Measurements from ENCODE around the gene RPL5. TPM values are rescaled to one million over a fixed set of nuclear protein-coding genes. Genes with fewer than 3 reads are reported as not detected.

The RPL5 gene
- total and polyA plus RNA-seq, 2 of the 8 experiments (the other 6 are each of a cell fraction or from before 2014, with no cell fraction given), result 1,506 to 2,034 TPM

GRCh38 chr1:92820024-92820423 is 11.8 kb upstream of the RPL5 start:
- H3K79me2 ChIP-seq (ENCODE audit: control insufficient read depth in 1 of 2, insufficient read depth in 2 of 2, low read length in 2 of 2), result no peaks in the 10 kb centered on the region
- no peaks in the 10 kb centered on the region for H3K9me3 ChIP-seq (ENCODE audit: insufficient read depth in 2 of 2, low read depth in 1 of 2, low read length in 1 of 2)
- no peak overlapping the region for H3K56ac ChIP-seq (replicated peaks; ENCODE audit: insufficient read length, low read depth, low read length)
- H2BK20ac ChIP-seq (ENCODE audit: low read length), result no peak overlapping the region
- H3K27ac ChIP-seq (ENCODE audit: low read depth, low read length), result no peak overlapping the region
- H3K18ac ChIP-seq (ENCODE audit: extremely low read depth, low read length), result no peak overlapping the region
- H3K4me1 ChIP-seq (replicated peaks in 1 of 4; ENCODE audit: control insufficient read depth in 3 of 4, insufficient read depth in 4 of 4, low read length in 3 of 4), result no peaks in the 10 kb centered on the region
- no peak overlapping the region for H3K23ac ChIP-seq (ENCODE audit: insufficient read length)
- H2AFZ ChIP-seq (ENCODE audit: low read length), result no peak overlapping the region
- no peaks in the 10 kb centered on the region for H3K23me2 ChIP-seq (ENCODE audit: low read depth, low read length)
- WGBS, 2 experiments (ENCODE audit: extremely low coverage in 1 of 2, insufficient coverage in 1 of 2, insufficient read length in 1 of 2, insufficient replicate concordance in 2 of 2, low coverage in 1 of 2, low lambda C conversion rate in 2 of 2, missing lambda C conversion rate in 1 of 2), result 90% methylated on average over 3 of the region's 3 CpGs; no CpG with 5 or more reads in 1 of the 2 experiments
- no peak overlapping the region for H2BK5ac ChIP-seq (ENCODE audit: low read depth, low read length)
- H3K36me3 ChIP-seq (ENCODE audit: control insufficient read depth in 2 of 4, insufficient read depth in 4 of 4, low read length in 3 of 4), result no peaks in the 10 kb centered on the region
- no peaks in the 10 kb centered on the region for H3K79me1 ChIP-seq (ENCODE audit: low read depth, low read length)
- no peaks in the 10 kb centered on the region for H4K20me1 ChIP-seq (replicated peaks in 1 of 2; ENCODE audit: control insufficient read depth in 1 of 2, insufficient read depth in 2 of 2, low read length in 2 of 2)
- H3K9ac ChIP-seq (replicated peaks in 1 of 4; ENCODE audit: extremely low read depth in 1 of 4, low read depth in 3 of 4, low read length in 3 of 4), result no peak overlapping the region
- POLR2A ChIA-PET (ENCODE audit: partially characterized antibody), result interaction anchor here (0.8 to 2.0 kb wide), 3 partner anchors 8 to 23 kb away, joined by 3 to 17 read pairs (median 6); partner anchors contain the start of gene RPL5
- no peak overlapping the region for H4K5ac ChIP-seq (ENCODE audit: insufficient read length, low read depth, low read length)
- no peak overlapping the region for H3K4me2 ChIP-seq (ENCODE audit: insufficient read depth in 1 of 2, low read depth in 2 of 2, low read length in 2 of 2)
- no peak overlapping the region for H2BK15ac ChIP-seq (ENCODE audit: low read length)
- no peak overlapping the region for H3K4ac ChIP-seq (replicated peaks; ENCODE audit: insufficient read length, low read depth, low read length)
- CTCF ChIA-PET (ENCODE audit: partially characterized antibody), result interaction anchor here (0.6 to 6.1 kb wide), 12 partner anchors 8 to 410 kb away, joined by 3 to 86 read pairs (median 3); partner anchors contain the start of genes EVI5 and RPL5
- H3K4me3 ChIP-seq (ENCODE audit: extremely low read depth in 1 of 4, insufficient read depth in 2 of 4, low read depth in 3 of 4, low read length in 4 of 4), result no peak overlapping the region
- H4K8ac ChIP-seq (ENCODE audit: extremely low read depth, insufficient read depth, low read length), result no peak overlapping the region
- H2BK120ac ChIP-seq (replicated peaks; ENCODE audit: low read depth, low read length), result no peak overlapping the region
- no peak overlapping the region for H4K91ac ChIP-seq (replicated peaks; ENCODE audit: insufficient read length, low read length)
- TF ChIP-seq GTF2F1 (IDR thresholded peaks at IDR 0.05; ENCODE audit: borderline replicate concordance, low read depth, low read length), result no peak
- no peak for TF ChIP-seq BACH1 (IDR thresholded peaks at IDR 0.05; ENCODE audit: low read length)
- TF ChIP-seq CTBP2 (IDR thresholded peaks at IDR 0.05; ENCODE audit: borderline replicate concordance, insufficient read depth, insufficient read length, low read length), result no peak
- no peak for TF ChIP-seq ATF2 (IDR thresholded peaks at IDR 0.05; ENCODE audit: low read length)
- no peak for TF ChIP-seq SP1 (IDR thresholded peaks at IDR 0.05; ENCODE audit: low read depth, low read length)
- TF ChIP-seq, protein P1, sequence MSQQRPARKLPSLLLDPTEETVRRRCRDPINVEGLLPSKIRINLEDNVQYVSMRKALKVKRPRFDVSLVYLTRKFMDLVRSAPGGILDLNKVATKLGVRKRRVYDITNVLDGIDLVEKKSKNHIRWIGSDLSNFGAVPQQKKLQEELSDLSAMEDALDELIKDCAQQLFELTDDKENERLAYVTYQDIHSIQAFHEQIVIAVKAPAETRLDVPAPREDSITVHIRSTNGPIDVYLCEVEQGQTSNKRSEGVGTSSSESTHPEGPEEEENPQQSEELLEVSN (IDR thresholded peaks at IDR 0.05), result no peak
- H3K14ac ChIP-seq (ENCODE audit: insufficient read length), result no peak overlapping the region
- H2AK5ac ChIP-seq (ENCODE audit: low read depth, low read length), result no peak overlapping the region
- DNase-seq (ENCODE audit: low read depth in 1 of 2, low spot score in 2 of 2) (no peak), FAIRE-seq (no peak)
- no peak overlapping the region for H2BK12ac ChIP-seq (ENCODE audit: low read depth, low read length)
- no peaks in the 10 kb centered on the region for H3K27me3 ChIP-seq (replicated peaks in 1 of 4; ENCODE audit: control insufficient read depth in 3 of 4, extremely low read depth in 1 of 4, insufficient read depth in 3 of 4, low read length in 3 of 4)
